Measurements from ENCODE around the gene SLC26A6.

DNA sequence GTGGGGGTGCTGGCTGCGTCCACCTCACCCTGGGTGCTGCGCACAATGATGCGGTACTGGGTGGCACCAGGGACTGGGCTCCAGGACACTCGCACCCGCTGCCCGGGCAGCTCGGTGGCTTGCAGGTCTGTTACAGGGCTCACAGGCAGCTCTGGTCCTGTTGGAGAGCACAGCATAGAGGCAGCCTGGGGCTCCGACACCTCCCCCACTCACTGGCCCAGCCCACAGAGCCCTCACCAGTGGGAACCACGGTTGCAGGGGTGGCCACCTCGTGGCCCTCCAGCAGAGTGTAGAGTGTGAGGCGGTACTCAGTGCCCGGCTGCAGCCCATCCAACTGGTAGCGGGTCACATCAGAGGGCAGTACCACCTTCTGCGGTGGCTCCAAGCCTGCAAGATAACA is 43.8 kb downstream of the SLC26A6 start:
- TF ChIP-seq, protein P1, sequence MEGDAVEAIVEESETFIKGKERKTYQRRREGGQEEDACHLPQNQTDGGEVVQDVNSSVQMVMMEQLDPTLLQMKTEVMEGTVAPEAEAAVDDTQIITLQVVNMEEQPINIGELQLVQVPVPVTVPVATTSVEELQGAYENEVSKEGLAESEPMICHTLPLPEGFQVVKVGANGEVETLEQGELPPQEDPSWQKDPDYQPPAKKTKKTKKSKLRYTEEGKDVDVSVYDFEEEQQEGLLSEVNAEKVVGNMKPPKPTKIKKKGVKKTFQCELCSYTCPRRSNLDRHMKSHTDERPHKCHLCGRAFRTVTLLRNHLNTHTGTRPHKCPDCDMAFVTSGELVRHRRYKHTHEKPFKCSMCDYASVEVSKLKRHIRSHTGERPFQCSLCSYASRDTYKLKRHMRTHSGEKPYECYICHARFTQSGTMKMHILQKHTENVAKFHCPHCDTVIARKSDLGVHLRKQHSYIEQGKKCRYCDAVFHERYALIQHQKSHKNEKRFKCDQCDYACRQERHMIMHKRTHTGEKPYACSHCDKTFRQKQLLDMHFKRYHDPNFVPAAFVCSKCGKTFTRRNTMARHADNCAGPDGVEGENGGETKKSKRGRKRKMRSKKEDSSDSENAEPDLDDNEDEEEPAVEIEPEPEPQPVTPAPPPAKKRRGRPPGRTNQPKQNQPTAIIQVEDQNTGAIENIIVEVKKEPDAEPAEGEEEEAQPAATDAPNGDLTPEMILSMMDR (IDR thresholded peaks at IDR 0.05): no peak
- no peak for TF ChIP-seq POLR2A (IDR thresholded peaks at IDR 0.05)
